Skin of body (tissue), 2 donors: Measurements from ENCODE around the gene PTPRN. TPM values are rescaled to one million over a fixed set of nuclear protein-coding genes. Genes with fewer than 3 reads are reported as not detected.
"Not testable (repeated sequence)": the region's sequence is repeated elsewhere in the genome, so short reads cannot be mapped to it uniquely, and the experiment has no call there.

Source experiments
- DNase-seq: peaks from one replicate; lab custom pipeline; 2025; lab: John Stamatoyannopoulos, UW
- total RNA-seq: library from RNA; depleted of rRNA; stranded (reverse); fragments of >200 nt; gene quantifications from one replicate; pipeline ENCODE4 v1.2.3, GENCODE V29; 2014

Gene PTPRN
- total RNA-seq, 1 donor from 2014 or later: not detected

- no peak for DNase-seq
Observed at GRCh38 chr2:219287580-219288265, 21.5 kb downstream of the PTPRN start.

DNA sequence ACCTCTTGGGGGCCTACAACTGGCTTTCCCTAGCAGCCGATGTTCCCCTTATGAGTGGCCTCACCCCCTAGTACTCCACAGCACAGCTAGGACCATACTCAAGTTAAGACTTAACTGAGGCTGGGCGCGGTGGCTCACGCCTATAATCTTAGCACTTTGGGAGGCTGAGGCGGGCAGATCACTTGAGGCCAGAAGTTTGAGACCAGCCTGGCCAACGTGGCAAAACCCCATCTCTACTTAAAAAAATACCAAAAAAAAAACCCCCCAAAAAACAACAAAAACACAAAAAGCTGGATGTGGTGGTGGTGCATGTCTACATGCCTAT is 22.1 kb downstream of the PTPRN start:
- DNase-seq: not testable (repeated sequence)

DNA sequence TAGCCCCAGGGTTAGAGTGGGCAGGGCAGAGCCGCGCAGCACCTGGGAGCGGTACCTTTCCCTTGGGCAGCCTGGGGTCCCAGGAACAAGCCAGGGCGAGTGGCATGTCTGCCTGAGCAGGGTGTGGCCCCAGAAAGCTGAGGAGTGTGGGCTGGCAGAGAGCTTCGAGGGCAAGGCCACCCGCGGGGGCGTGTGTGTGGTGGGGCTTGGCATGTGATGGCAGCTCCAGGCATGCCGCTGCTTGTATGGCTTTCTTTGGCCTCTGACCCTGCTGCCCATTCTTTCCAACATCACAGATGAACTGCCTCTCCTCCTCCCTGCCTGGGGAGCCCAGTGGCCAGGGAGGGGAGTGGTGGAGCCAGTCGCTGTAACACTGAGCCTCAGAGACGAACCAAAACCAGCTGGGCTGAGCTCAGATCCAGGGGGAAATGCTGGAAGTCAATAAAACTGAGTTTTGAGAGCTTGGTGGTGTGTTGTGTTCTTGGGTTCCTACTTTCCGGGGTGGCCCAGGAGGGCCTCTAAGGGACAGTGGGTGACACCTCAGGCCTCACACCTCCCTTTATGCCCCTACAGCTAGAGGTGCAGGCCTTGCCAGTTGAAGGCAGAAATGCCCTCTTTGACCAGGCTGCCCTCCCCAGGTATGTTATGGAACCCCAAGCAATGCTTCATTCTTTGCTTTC is 22.6 kb downstream of the PTPRN start:
- DNase-seq: peak; percentile 57

GRCh38 chr2:219285894-219286425 is 23.2 kb downstream of the PTPRN start:
- DNase-seq: peak; percentile 86

GRCh38 chr2:219285373-219285735 is 23.8 kb downstream of the PTPRN start:
- no peak for DNase-seq

DNA sequence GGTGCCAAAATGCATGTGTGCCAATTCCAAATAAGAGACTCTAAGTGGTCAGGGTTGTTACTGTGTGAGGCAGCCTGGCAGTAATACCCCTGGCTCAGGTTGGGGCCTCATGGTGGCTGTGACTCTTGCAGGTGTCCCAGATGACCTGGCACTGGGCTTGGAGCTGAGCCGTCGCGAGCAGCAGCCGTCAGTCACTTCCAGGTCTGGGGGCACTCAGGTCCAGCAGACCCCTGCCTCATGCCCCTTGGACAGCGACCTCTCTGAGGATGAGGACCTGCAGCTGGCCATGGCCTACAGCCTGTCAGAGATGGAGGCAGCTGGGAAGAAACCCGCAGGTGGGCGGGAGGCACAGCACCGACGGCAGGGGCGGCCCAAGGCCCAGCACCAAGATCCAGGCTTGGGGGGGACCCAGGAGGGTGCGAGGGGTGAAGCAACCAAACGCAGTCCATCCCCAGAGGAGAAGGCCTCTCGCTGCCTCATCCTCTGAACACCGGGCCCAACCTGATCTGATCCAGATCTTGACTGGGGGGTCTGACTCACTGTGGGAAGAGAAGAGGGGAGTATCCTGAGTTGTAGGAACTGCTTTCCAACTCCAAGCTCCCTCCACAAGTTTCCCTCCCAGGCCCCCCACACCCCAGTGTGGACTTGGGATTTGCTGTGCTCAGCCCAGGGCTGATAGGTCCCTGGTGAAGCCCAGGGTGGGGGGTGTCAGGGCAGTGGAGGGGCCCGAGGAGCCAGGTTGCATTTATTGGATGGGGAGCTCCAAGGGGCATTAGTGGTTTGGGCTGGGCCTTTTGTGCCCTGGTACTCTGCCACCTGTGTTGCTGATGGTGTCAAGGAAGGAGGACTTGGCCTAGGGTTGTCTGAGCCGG is 24.5 kb downstream of the PTPRN start:
- no peak for DNase-seq

DNA sequence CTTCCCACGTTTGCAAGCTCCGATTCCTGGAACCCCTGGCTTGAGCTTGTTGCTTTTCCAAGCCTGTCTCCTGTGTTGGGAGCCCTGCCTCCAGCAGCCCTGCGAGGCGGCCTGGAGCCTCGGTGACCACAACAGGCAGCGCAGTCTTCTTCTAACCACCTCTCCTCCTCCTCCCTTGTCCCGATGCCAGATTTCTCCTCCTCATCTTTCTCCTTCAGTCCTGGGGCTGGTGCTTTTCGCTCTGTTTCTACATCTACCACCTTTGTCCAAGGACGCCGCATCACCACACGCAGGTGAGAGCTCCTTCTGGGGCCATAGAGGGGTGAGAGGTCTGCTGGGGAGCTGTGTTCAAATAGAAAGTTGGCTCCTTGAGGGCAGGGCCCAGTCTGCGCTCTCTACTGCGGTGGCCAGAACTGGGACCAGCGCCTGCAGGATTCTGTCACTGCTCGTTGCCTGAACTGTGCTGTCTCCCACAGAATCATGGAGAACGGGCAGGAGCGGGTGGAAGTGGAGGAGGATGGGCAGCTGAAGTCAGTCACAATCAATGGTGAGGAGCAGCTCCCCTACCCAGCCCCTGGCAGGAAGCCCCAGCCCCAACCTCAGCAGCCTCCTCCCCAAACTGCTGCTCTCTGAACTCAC is 26.1 kb downstream of the PTPRN start:
- DNase-seq: no peak

DNA sequence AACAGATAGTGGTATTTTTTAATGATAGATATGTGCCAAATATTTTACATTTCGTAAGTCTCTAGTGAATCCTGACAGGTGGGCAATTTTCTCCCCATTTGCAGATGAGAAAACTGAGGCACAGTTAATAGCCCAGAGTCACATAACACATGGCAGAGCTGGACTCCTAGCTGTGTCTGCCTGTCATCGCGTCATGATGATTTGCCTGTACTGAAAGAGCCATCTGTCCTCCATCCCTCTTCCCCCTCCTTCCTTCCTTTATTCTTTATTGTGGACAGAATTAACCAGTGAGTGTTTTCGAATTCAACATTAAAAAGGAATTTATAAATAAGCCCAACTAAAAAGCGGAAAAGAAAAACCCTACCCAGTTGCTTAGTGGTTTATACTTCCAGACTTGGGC is 26.8 kb downstream of the PTPRN start:
- DNase-seq: no peak

DNA sequence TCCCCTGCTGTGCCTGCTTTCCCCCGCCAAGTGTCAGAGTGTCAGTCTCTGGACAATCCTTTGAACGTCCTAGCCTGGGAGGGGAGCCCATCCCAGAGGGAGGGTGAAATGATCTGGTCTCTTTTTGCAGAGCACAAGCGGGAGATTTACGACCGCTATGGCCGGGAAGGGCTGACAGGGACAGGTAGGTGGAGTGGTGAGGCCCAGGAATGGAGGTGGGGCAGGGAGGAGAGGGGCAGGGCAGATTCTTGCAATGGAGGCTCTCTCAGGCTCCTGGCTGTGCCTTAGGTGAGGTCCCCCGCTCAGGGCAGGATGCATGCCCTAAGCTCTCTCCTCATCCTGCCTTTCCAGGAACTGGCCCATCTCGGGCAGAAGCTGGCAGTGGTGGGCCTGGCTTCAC is 27.6 kb downstream of the PTPRN start:
- no peak for DNase-seq

GRCh38 chr2:219280651-219281050 is 28.6 kb downstream of the PTPRN start:
- DNase-seq: no peak

GRCh38 chr2:219279916-219280516 is 29.2 kb downstream of the PTPRN start:
- no peak for DNase-seq

- peak; percentile 99 for DNase-seq
Observed at GRCh38 chr2:219279151-219279915, 29.9 kb downstream of the PTPRN start, which contains the start of gene DNAJB2. TSS of gene DNAJB2 (plus strand) at chr2:219279366. CDS start at chr2:219279834, 468 bp downstream.

- DNase-seq: no peak
Observed at GRCh38 chr2:219278655-219279150, 30.5 kb downstream of the PTPRN start.

GRCh38 chr2:219277703-219278654 is 31.2 kb downstream of the PTPRN start:
- peak; percentile 87 for DNase-seq

DNA sequence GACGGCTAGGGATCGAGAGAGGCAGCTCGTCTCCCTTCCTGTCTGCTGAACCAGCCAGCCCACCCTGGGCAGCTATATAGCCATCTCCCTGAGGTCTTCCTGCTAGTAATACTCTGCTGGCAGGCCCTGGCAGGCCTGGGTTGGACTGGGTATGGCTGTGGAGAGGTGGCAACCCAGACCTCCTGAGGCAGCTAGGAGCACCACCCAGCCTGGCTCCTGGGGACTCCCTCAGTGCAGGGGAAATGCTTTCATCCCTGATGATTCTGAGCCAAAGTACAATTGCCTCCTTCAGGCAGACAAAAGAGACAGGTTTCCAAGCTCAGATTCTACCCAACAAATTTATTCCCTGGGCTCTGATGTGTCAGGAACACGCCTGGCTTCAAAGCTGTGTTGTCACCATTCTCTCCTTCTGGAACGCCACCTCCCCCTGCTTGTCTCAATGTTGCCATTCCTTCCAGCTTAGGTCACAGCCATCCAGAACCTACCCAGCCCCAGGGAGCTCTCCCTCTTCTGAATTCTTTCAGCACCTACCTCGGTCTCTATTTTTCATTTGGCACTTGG is 34.8 kb downstream of the PTPRN start:
- DNase-seq: peak; percentile 35

DNA sequence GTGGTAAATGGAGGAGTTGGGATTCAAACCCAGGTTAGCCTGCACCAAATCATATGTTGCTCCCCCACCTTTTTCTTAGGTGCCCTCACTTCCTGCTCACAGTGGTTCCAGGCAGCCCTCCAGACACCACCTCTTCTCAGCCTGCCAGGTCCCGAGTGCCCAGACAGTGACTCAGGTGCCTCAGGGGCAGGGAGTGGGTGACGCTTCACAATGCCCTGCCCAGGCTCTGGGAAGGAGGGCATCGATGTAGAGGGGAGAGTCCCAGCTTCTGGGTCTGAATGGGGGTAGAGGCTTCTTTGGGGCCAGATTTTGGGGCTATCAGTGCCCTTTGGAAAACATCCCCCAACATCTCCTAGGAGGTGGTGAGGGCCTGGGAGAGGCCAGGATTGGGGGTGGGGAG is 35.3 kb downstream of the PTPRN start:
- no peak for DNase-seq

DNA sequence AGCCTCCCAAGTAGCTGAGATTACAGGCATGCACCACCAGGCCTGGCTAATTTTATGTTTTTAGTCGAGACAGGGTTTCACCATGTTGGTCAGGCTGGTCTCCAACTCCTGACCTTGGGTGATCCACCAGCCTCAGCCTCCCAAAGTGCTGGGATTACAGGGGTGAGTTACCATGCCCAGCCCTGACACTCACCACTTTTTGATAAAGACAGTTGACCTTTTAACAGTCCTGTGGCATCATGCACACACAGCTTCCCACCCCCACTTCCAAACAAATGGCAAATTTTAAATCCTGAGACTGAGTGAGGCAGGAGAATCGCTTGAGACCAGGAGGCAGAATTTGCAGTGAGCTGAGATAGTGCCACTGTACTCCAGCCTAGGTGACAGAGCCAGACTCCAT is 36.2 kb downstream of the PTPRN start:
- no peak for DNase-seq

DNA sequence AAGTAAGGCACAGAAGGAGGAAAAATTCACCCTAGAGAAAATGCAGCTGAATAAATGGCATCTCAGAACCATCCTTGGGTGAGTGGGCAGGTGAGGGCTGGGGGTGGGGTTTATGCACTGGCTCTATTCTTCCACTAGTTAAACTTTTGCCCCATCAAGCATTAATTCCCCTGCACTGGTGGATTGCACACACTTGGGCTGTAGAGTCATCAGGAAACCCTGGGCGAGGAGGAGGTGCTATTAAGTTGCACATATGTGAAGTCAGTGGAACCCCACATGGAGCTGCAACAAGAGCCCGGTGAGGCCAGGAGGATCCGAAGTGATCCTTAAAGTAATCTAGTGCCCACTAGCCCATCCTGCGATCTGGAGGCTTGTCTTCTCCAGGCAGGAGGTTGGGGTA is 36.8 kb downstream of the PTPRN start:
- DNase-seq: no peak

DNA sequence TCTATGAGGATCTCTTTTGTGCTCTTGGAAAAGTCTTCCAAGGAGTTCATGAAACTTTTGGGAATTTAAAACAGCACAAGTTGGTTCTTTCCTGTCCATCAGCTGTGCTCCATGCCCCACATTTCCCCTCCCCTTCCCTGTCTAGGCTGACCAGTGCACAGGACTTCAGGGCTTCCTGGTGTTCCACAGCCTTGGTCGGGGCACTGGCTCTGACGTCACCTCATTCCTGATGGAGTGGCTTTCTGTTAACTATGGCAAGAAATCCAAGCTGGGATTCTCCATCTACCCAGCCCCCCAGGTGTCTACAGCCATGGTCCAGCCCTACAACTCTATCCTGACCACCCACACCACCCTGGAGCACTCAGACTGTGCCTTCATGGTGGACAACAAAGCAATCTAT is 38.2 kb downstream of the PTPRN start:
- DNase-seq: no peak
